Activated T-helper 1 cell treated with anti-CD3 and anti-CD28 coated beads, Interleukin-12 subunit alpha, Interleukin-12 subunit beta, Interleukin-2, Interleukin-4 antibody, amounts not matched to agents 30 ng/mL and 10 ng/mL and 1 ng/mL, durations not matched to agents 14 hours and 24 hours and 36 hours (primary cell): ENCODE results near the gene MYL1. TPM values are rescaled to one million over a fixed set of nuclear protein-coding genes. Genes with fewer than 3 reads are reported as not detected.

Experiments
- DNase-seq: peaks from one replicate; pipeline ENCODE4 v3.0.0; 2021; ENCODE audit warnings: low spot score
- H3K27ac Mint-ChIP-seq: one replicate; pipeline ENCODE4 v1.8.0; 2021; ENCODE audit warnings: mild to moderate bottlenecking, mixed read lengths
- H3K27me3 Mint-ChIP-seq: one replicate; pipeline ENCODE4 v1.8.0; 2022; ENCODE audit warnings: mild to moderate bottlenecking, moderate library complexity, mixed read lengths; ENCODE audit not compliant: insufficient read depth
- H3K36me3 Mint-ChIP-seq: one replicate; pipeline ENCODE4 v1.8.0; 2021; ENCODE audit warnings: low read depth, mixed read lengths
- H3K4me1 Mint-ChIP-seq: one replicate; pipeline ENCODE4 v1.8.0; 2021; ENCODE audit warnings: low read depth, mixed read lengths
- H3K4me3 Mint-ChIP-seq: one replicate; pipeline ENCODE4 v1.8.0; 2021; ENCODE audit warnings: mild to moderate bottlenecking, moderate library complexity, mixed read lengths
- H3K9me3 Mint-ChIP-seq: one replicate; pipeline ENCODE4 v1.8.0; 2021; ENCODE audit warnings: mixed read lengths
- intact Hi-C: fragments of 100-400 bp; cut with micrococcal nuclease; formaldehyde crosslinking; loops from one replicate; pipeline ENCODE4 v1.15.1; 2024
- total RNA-seq: library from RNA; stranded (reverse); gene quantifications from 2 replicates; pipeline ENCODE4 v1.2.3, GENCODE V29; 2022

MYL1 gene
- total RNA-seq, 1 donor from 2014 or later = not detected

DNA sequence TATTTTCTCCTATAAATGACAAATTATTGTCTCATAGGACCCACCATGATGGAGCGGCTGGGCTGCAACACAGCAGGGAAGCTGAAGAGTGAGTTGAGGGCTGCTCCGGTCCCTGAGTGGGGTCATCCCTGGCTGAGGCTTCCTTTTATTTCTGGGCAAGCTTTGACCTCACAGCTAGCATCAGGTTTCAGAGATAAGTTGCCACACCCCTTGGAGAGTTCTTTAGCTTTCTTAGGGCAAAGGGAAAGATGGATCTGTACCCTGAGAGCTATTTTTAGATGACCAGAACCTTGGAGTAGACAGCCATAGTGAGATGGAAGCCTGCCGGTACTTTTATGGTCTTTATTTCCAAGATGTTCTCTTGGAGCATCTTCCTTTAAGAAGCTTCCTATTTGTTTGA, 11.5 kb downstream of the MYL1 start:
- Mint-ChIP-seq H3K9me3 (no peaks in the 10 kb centered on the region), H3K4me3 (no peak overlapping the region), H3K27me3 (no peaks in the 10 kb centered on the region), H3K27ac (no peak overlapping the region), H3K36me3 (no peaks in the 10 kb centered on the region), H3K4me1 (no peaks in the 10 kb centered on the region)
- no peak for DNase-seq
- intact Hi-C loops = no loop called here

DNA sequence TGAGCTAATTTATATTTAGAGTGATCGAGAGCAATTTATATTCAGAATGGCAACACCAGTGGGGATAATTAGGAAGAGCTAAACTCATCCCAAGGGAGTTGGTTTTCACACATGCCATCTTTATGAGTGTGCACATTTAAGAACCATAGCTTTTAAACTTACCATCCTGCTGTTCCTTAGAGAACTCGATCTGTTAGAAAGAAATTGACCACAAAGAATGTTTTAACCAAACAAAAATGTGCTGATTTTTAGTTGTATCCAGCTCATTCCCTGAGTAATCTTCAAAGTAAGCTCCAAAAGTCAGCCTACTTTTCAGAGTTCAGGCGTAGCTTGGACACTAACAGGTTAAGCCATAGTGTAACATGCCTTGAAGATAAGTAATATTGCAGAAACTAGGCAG, 12.6 kb downstream of the MYL1 start:
- DNase-seq = no peak

DNA sequence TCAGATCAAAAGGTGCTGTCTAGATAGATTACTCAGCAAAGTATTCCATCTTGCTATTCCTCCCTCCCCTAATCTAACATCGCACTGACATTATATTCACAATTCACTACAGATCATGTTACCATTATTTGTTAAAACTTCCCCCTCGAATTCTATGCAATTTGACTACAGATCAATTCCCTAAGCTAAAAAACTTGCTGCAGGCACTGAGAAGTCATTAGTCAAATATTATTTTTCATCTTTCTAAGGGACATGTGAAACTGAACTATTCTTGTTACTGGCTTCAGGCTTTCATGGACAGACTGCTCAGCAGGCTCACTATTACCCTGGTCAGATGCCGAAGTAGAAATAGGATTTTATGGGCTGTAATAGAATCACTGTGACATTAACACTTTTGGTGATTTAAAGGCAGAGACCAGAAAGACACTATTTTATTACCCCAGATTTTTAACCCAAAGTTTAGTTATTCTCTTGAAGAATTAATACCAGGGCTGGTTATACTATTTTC, 15.1 kb downstream of the MYL1 start:
- Mint-ChIP-seq H3K4me3 (no peak overlapping the region), H3K27ac (no peak overlapping the region), H3K36me3 (no peaks in the 10 kb centered on the region), H3K4me1 (no peaks in the 10 kb centered on the region), H3K27me3 (no peaks in the 10 kb centered on the region), H3K9me3 (no peaks in the 10 kb centered on the region)
- no peak for DNase-seq
- intact Hi-C loops = no loop called here

More for the DNA sequence above, 12.6 kb downstream of the MYL1 start:
- H3K27me3 Mint-ChIP-seq = no peaks in the 10 kb centered on the region
- H3K4me3 Mint-ChIP-seq = no peak overlapping the region
- H3K9me3 Mint-ChIP-seq = no peaks in the 10 kb centered on the region
- H3K27ac Mint-ChIP-seq = no peak overlapping the region
- H3K4me1 Mint-ChIP-seq = no peaks in the 10 kb centered on the region
- intact Hi-C loops = no loop called here
- no peaks in the 10 kb centered on the region for H3K36me3 Mint-ChIP-seq

DNA sequence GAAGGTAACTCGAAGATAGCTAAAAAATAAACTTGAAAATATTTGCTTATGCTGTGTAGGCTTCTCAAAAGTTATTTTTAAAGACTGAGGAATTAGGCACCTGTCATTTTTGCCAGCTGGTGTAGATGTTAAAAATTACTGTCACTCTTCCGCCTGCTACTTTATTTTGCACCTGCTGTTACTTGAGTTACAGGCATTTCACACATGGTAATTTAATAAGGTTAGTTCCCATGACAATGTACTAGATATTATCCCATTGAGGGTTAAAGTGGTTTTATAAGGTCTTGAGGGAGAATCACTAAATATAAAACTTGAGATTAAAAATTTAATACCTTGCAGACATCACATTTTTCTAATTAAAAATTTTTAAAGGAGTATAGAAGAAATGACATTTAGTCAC, 26.6 kb downstream of the MYL1 start:
- H3K9me3 Mint-ChIP-seq = peaks cover 5% of the 10 kb centered on the region
- no peak overlapping the region for H3K27ac Mint-ChIP-seq
- intact Hi-C loops = no loop called here
- no peaks in the 10 kb centered on the region for H3K27me3 Mint-ChIP-seq
- H3K36me3 Mint-ChIP-seq = no peaks in the 10 kb centered on the region
- DNase-seq = no peak
- H3K4me3 Mint-ChIP-seq = no peak overlapping the region
- H3K4me1 Mint-ChIP-seq = no peaks in the 10 kb centered on the region

DNA sequence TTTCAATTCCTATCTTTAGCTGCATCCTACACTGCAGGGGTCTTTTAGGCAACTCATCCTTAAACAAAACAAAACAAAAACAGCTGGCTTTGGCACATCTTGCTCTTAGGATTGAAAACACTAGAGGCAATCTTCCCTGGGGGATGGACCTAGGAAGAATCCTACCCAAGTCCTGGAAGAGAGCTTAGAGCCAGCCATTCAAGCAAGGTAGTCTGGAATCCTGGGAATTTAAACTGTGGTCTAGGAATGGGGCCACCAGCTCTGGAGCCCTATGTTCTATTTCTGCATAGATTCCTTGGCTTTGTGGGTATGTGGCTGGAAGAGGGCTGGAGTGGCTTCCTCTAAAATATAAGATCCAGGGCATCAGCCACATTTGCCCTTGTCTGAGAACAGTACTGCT, 27.7 kb downstream of the MYL1 start:
- intact Hi-C loops = no loop called here
- peaks cover 9% of the 10 kb centered on the region for H3K9me3 Mint-ChIP-seq
- no peak overlapping the region for H3K4me3 Mint-ChIP-seq
- no peaks in the 10 kb centered on the region for H3K36me3 Mint-ChIP-seq
- H3K4me1 Mint-ChIP-seq = no peaks in the 10 kb centered on the region
- DNase-seq = no peak
- H3K27me3 Mint-ChIP-seq = no peaks in the 10 kb centered on the region
- H3K27ac Mint-ChIP-seq = no peak overlapping the region

DNA sequence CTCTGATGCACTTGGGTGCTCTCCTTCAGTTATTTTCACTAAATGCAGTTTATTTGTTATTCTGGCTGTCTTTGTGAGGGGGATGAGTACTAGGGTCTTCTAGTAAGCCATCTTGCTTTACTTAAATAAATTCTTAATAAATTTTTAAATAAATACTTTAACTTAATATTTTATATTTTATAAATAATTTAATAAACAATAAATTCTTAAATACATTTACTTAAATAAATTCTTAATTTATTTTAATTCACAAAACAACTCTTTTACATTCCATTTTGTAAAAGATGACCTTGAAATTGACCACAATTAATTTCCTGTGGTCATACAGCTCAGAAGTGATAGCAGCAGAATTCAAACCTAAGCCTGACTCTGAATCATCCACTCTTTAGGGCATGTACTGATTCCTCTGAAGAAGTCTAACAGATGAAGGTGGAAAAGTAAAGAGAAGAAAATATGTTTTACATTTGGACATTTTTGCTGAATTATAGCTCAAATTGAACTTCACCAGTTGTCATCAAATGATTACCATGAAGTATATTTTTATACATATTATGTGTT, 28.8 kb downstream of the MYL1 start:
- Mint-ChIP-seq H3K27ac (no peak overlapping the region), H3K4me1 (no peaks in the 10 kb centered on the region), H3K9me3 (peaks cover 9% of the 10 kb centered on the region), H3K27me3 (no peaks in the 10 kb centered on the region), H3K4me3 (no peak overlapping the region), H3K36me3 (no peaks in the 10 kb centered on the region)
- DNase-seq = no peak
- intact Hi-C loops = no loop called here

DNA sequence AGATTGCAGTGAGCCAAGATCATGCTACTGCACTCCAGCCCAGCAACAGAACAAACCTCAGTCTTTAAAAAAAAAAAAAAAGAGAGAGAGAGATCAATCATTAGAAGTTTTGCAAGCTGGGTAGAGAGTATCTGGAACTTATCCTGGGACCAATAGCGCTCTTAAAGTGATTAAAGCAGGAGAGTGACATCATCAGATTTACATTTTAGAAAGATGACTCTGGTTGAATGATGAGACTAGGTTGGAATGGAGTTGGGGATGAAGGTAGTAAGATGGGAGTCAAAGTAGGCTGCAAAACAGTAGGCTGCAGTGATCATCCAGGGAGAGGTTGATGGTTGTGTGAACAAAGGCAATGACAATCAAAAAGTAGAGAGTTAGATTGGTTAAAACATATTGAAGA, 37.8 kb downstream of the MYL1 start:
- Mint-ChIP-seq H3K4me1 (no peaks in the 10 kb centered on the region), H3K27me3 (no peaks in the 10 kb centered on the region)

DNA sequence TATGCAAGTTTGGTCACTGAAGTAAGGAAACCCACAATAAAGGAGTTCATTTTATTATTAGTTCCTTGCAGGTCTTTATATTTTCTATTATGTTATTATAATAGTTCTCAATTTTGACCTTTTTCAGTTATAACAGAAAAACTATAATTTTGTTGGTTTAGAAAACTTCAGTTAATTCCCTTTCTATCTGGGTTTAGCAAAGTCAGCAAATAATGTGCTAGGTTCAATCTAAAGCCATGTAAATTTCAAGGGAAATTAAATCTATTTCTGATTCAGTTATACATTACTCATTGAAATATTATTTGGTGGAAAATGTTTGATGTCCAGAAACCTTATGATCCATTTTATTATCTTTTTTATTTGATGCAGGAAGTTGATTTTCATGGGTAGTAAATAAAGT, 43.7 kb downstream of the MYL1 start:
- Mint-ChIP-seq H3K4me1 (no peaks in the 10 kb centered on the region), H3K27me3 (no peaks in the 10 kb centered on the region), H3K27ac (no peak overlapping the region), H3K4me3 (no peak overlapping the region), H3K9me3 (no peaks in the 10 kb centered on the region), H3K36me3 (no peaks in the 10 kb centered on the region)
- DNase-seq = no peak
- intact Hi-C loops = no loop called here

More for the DNA sequence above, 37.8 kb downstream of the MYL1 start:
- Mint-ChIP-seq H3K9me3 (no peaks in the 10 kb centered on the region), H3K4me3 (no peak overlapping the region), H3K36me3 (no peaks in the 10 kb centered on the region), H3K27ac (no peak overlapping the region)
- no peak for DNase-seq
- intact Hi-C loops = no loop called here

DNA sequence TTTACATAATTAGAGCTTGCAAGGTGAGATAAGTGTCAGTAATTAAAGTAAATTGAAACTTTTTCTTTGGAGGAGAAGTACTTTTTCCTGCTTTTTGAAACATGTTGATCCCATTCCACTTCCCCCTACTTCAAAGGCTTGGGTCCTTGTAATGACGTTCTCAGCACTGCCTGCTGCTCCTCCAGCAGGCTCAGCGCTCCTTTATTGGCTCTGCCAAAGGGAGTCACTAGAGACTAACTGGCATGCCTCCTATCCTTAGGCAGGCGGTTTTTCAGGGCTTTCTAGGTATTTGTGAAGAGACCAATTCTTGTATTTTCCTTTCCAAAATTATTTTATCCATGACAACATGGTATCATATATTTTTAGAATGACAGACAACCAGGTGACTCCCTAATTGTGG, 45.8 kb downstream of the MYL1 start:
- H3K4me1 Mint-ChIP-seq = no peaks in the 10 kb centered on the region
- peaks cover 2% of the 10 kb centered on the region for H3K27me3 Mint-ChIP-seq
- no peaks in the 10 kb centered on the region for H3K36me3 Mint-ChIP-seq
- no peaks in the 10 kb centered on the region for H3K9me3 Mint-ChIP-seq
- DNase-seq = no peak
- no peak overlapping the region for H3K4me3 Mint-ChIP-seq
- intact Hi-C loops = no loop called here
- H3K27ac Mint-ChIP-seq = no peak overlapping the region

DNA sequence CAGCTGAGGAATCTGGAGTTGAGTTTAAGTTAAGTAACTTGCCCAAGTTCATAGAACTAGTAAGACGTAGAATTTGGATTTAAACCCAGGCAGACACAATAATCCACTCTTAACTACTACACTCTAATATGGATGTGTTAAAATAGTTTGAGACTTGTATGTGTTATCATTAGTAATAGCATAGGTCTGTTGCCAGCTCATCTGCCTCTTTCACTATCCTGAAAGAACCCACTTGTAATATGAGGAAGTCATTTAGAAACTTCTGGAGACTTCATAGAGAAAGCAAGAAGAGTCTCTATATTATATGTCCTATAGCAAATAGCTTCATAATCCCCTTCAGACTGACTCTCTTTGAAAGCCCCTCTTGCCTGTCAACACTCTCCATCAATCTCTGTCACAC, 46.7 kb downstream of the MYL1 start:
- peaks cover 2% of the 10 kb centered on the region for H3K27me3 Mint-ChIP-seq
- intact Hi-C loops = no loop called here

DNA sequence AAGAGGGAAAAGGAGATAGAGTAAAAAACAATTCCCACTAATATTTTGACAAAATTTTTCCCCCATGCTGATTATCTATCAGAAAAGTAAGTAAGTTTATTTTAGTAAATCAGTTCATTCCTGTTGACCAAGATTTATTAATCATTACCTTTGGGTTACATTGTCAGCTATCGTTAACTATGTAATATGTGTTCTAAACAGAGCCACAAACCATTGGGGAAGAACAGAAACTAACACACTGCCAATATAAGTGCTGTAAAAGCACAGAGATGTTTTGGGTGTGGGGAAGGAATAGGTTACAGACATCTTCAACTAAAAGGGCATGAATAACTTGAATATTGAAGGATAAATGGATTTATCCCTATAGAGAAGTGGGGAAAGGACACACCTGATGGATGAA, 47.3 kb downstream of the MYL1 start:
- no peaks in the 10 kb centered on the region for H3K9me3 Mint-ChIP-seq
- no peaks in the 10 kb centered on the region for H3K4me1 Mint-ChIP-seq
- no peak for DNase-seq
- H3K27ac Mint-ChIP-seq = no peak overlapping the region
- H3K27me3 Mint-ChIP-seq = peaks cover 2% of the 10 kb centered on the region
- no peak overlapping the region for H3K4me3 Mint-ChIP-seq
- intact Hi-C loops = no loop called here
- H3K36me3 Mint-ChIP-seq = no peaks in the 10 kb centered on the region

More for the DNA sequence above, 46.7 kb downstream of the MYL1 start:
- Mint-ChIP-seq H3K36me3 (no peaks in the 10 kb centered on the region), H3K4me3 (no peak overlapping the region), H3K27ac (no peak overlapping the region), H3K4me1 (no peaks in the 10 kb centered on the region), H3K9me3 (no peaks in the 10 kb centered on the region)
- DNase-seq = no peak

DNA sequence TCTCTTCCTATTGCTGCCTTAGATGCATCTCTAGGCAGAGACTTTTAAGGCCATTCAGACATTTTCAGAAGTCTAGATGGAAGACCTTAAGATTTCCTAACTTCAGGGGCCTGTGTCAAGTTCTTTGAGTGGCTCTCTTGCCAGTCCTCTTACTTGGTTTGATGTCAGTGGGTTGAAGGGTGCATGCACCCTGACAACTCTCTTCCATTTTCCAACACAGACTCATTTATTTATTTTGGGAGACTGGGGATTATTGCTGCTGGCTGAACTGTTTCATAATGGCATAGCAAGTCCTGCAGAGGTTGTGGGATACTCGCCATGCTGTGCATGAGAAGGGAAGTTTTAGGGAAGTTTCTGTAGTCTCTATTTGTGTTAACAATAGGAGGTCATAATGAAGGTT, 50.7 kb downstream of the MYL1 start:
- no peaks in the 10 kb centered on the region for H3K4me1 Mint-ChIP-seq

DNA sequence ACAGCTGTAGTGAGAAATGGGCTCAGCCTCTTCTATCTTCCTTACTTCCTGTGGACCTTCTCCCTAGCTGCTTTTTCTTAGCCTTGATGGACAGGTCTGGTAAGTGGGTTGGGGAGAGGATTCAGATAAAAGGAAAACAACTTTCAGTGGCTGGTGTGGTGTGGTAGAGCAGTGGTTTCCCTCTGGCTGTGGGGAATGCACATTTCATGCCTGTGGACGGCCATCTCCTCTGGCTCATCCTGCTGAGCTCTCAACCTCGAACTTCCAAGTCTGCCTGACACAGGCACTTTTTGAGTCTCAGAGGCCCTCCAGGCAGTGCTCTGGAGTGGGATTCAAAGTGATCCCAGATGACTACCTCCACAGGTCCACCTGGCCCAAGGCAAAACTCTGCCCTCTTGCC, 51.1 kb downstream of the MYL1 start:
- intact Hi-C loops = no loop called here
- Mint-ChIP-seq H3K27ac (no peak overlapping the region), H3K36me3 (no peaks in the 10 kb centered on the region)

More for the DNA sequence above, 50.7 kb downstream of the MYL1 start:
- Mint-ChIP-seq H3K27ac (no peak overlapping the region), H3K36me3 (no peaks in the 10 kb centered on the region), H3K4me3 (no peak overlapping the region), H3K27me3 (peaks cover 2% of the 10 kb centered on the region), H3K9me3 (no peaks in the 10 kb centered on the region)
- DNase-seq = no peak
- intact Hi-C loops = no loop called here

DNA sequence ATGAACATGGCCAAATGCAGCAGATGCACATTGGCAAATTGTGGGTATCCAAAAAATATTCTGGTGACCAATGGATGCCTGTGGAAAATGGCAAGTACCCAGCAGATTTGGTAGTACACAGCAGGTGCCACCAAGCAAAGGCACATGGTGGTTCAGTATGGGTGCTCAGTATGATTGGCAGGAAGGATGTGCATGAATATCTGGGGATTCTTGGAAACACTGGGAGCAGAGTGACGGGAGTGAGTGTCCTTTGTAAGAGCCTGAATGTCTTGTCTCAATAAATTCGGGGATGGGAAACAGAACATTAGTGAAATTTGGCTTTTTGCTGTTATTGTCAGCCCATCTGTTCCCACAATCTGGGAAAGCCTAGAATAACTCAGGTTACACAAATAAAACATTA, 52.9 kb downstream of the MYL1 start:
- Mint-ChIP-seq H3K27me3 (peaks cover 2% of the 10 kb centered on the region), H3K9me3 (no peaks in the 10 kb centered on the region), H3K4me1 (no peaks in the 10 kb centered on the region), H3K4me3 (no peak overlapping the region), H3K27ac (no peak overlapping the region), H3K36me3 (no peaks in the 10 kb centered on the region)
- intact Hi-C loops = no loop called here
- DNase-seq = no peak

More for the DNA sequence above, 51.1 kb downstream of the MYL1 start:
- no peaks in the 10 kb centered on the region for H3K9me3 Mint-ChIP-seq
- H3K27me3 Mint-ChIP-seq = peaks cover 2% of the 10 kb centered on the region
- H3K4me3 Mint-ChIP-seq = no peak overlapping the region
- H3K4me1 Mint-ChIP-seq = no peaks in the 10 kb centered on the region
- DNase-seq = no peak
